Right lung (tissue), 5 donors: Measurements from ENCODE around the gene PHACTR1. TPM values are rescaled to one million over a fixed set of nuclear protein-coding genes. Genes with fewer than 3 reads are reported as not detected.

ENCODE experiments used
- DNase-seq, 2 donors: peaks; one replicate each; pipeline ENCODE4 v3.0.0-alpha.2; 2013
- polyA plus RNA-seq, 5 donors: library from polyadenylated mRNA; unstranded; fragments of 120-200 nt; gene quantifications; one replicate each; pipeline versions ENCODE4 v1.2.1 to v1.2.3, GENCODE V29; 2013; ENCODE audit warnings: inconsistent platforms in 1 of 5, low replicate concordance in 1 of 5; ENCODE audit not compliant: insufficient read length in 5 of 5, insufficient read depth in 1 of 5

The PHACTR1 gene
- polyA plus RNA-seq, 5 donors = 11.1 to 16.5 (median 14.5) TPM

DNA sequence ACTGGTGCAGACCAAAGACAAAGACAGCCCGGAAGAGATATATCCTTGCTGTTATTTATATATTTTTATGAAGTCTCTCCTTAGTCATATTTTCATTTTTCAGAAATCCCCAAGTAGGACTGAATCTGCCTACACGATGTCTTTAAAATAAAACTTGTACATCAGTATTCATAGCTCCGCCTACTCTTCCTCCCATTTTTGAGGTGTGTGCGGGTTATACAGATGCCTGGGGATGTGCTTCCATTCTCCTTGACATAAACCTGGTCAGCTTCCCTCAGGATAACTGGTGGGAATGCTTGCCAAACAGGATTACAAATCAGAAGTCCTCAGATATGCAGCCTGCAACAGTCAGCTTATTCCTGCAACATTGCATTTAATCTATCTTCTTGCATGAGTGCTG is 264.2 kb downstream of the PHACTR1 start:
- no peak for DNase-seq

DNA sequence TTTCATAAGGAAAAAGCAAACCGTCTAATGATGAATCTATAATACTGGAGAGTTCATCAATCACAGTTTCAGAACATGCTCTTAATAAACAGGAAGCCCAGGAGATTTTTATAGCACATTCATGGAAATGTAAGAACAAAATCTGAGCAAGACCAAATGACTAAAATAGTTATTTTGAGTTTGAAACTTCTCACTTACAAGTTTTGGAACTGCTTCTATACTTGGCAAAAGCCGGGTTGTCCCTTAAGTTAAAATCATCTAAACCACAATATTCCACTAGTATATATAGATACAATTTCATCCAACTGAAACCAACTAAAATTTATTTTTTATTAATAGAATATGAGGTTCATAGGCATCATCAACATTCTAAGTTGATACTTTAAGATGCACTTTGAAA is 268.2 kb downstream of the PHACTR1 start:
- DNase-seq = no peak

DNA sequence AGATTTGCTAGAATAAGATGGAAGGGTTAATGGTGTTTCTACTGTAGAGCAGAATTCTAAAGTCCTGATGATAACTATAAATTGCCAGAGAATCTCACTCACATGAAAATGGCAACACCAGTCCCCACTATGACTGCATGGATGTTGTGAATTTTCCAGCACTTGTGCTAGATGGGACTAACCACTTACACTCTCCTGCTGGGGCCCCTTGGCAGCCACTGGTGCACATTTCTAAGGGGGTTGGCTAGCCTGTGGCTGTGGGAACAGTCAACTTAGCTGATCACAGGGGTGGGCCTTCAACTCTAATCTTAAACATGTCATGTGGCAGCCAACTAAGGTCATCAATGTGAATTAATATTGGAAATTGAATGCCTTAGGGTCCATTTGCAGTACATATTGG is 271.2 kb downstream of the PHACTR1 start:
- no peak for DNase-seq

DNA sequence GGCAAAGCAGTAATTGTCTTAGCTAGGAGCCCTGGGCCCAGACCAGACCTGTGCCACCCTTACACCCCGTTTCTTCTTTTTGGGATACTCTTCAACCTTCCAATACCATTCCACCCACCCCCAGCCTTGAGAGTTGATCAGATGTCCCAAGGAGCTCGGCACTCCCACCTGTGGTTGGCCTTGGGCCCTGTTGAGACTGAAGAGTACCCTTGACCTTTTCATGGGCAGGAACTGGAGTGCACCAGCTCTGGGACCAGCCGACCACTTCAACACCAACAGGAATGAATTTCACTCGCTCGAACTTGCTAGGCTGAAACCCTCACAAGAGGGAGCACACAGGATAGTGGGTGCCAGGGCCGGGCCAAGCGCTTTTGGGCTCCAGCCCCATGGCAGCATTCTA is 273.6 kb downstream of the PHACTR1 start:
- DNase-seq = no peak

DNA sequence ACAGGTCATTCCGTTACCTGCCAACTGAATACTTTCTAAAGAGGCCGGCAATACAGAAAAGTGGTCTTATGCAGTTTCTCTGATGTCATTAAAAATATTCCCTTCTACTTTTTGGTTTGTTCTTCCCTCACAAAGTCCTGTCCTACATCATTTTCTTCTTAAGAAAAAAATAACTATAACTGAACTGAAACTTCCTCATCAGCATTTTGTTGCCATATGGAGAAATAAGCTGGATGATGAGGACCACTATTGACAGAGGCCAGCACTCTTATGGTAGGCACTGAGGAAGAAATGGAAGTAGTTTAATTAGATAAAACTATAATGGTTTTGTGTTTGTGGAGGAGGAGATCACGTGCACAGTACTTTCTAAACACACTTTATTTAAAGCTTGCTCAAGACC is 274.9 kb downstream of the PHACTR1 start:
- no peak for DNase-seq

DNA sequence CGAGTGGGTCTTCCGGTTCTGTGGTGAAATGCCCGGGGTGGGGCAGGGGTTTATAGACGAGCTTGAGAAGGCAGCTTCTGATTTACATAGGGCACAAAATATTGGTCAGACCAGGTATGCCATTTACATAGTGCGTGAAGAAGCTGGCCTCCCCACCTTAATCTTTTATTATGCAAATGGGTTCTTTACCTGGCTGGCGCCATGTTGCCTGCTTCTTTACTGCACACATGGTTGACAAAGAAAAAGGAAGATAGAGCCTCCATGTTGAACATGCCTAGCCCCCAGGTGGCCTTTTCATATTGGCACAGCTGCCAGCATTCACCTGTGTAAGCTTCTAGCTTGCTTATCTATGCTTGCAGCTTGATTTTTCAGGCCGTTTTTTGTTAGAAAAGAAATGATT is 276.2 kb downstream of the PHACTR1 start:
- DNase-seq = no peak

DNA sequence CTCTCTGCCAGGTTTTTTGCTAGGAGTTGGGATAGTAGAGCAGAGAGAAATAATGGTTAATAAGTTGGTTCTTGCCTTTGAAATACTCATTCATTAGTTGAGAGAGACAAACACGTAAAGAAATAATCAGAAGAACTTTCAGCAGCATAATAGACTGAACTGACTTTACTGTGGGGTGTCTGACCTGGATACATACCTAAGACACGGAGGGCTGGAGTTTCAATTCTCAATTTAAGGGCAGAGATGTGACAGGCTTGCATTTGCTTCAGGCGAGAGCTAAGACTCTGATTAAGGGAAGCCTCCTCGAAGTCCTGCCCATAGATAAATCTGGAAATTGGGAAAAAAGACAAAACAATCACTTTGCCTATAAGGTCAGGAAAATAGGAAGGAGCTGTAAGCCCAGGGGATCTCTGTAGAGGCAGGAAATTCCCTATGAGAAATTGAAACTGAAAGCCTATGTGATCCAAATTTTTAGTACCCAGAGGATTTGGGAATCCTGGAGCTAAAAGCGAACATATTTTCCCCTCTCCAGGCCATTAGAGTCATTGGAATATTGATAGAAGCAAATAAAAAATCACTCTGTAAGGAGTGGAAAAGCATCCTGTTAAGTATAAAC is 276.8 kb downstream of the PHACTR1 start:
- no peak for DNase-seq

DNA sequence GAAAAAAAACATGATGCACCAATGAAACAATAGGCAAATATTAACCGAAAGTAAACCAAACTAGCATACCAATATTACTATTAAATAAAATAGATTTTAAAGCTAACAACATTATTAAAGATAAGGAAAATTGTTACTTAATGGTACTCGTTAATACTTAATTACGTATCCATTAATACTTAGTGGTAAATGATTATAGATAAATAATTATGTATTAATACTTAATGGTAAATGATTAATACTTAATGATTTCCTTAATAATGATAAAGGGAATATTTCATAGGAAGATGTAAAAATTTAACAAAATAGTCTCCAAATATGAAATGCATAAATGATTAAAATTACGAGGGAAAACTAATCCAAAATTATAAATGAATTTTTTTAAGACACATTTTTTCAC is 278.9 kb downstream of the PHACTR1 start:
- no peak for DNase-seq

DNA sequence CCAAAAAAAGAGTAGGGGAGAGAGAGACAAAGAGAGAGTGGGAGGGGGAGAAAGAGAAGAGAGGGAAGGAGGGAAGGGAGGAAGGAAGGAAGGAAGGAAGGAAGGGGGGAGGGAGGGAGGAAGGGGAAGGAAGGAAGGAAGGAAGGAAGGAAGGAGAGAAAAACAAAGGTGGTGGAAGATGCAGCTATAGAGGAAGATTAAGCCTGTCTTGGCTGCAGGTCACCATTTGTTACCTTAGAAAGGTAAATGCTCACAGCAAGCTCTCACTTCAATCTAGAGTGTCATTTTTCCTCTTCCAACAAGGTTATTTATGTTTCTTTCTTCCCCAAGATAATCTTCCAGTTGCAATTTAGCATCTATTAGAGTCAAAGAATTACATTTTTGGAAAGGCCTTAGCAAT is 284.0 kb downstream of the PHACTR1 start:
- no peak for DNase-seq

DNA sequence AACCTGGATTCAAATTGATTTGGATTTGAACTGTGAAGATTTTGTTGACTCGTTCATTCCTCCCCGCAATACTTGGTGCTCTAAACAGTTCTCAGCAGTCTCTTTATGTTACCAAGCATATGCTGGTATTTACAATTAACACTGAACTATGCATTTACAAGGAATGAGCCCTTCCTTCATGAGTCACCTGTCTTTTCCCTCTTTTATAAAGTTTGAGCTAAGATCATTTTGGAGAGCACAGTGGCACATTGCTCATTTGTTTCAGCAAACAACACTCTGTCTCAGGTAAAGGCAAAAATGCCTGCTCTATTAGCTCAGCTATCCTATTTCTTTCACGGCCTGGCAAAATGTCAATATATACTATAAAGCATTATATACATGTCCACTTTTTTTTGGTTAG is 285.4 kb downstream of the PHACTR1 start:
- no peak for DNase-seq

DNA sequence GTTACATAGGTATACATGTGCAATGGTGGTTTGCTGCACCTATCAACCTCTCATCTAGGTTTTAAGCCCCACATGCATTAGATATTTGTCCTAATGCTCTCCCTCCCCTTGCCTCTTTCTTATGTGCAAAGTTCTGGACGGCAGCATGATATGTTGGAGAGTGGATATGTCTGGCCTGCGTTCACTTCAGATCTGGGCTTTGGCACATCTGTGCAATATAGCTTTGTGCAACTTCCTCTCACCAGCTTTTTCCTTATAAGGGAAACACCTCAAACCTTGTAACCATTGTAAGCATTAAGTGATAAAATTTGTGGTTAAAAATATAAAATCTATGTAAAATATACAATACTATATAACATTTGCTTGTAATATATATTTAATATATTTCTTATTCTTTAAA is 288.0 kb downstream of the PHACTR1 start:
- DNase-seq = no peak

DNA sequence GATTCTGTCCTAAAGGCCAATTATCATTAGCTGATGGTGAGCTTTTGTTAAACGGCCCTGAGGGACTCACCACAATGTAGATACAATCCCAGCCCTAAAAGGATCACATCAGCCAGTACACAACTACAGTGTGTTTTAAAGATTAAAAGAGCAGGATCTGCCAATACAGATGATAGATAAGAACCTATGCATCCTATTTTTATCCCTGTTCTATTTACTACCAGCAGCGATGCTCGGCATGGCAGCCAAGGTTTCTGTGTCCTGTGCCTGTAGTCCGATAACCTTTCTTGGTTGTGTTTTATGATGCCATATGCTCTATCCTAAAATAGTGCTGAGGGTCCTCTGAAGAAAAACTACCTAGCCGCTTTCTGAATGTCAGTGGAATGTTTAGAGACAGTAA is 289.4 kb downstream of the PHACTR1 start:
- DNase-seq = no peak

DNA sequence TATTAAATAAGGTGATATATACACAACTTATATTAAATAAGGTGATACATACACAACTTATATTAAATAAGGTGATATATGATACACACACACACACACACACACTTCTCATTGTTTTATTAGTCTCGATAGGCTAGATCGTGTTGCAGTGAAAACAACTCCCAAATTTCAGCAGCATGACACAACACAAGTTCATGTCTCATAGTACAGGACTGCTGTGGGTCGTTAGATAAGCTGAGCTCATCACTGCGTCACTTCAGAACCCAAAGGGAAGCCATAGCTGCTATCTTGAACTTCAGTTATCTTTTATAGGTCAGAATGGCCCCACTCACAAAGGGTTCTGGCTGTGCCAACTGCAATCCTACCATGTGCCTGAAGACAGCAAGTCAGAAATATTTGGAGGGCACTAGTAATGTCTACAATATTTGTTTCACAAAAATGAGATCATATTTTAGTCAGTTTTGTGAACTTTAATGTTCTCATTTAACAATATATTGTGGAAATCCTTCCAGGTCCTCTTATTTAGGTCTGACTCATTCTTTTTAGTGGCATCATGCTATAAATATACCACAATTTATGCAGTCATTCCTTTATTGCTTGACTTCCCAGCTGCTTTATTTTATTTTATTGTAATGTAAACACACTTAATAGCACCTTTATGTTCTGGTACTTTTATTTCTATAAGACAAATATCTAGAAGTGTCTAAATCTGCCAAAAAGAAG is 290.2 kb downstream of the PHACTR1 start:
- DNase-seq = no peak

DNA sequence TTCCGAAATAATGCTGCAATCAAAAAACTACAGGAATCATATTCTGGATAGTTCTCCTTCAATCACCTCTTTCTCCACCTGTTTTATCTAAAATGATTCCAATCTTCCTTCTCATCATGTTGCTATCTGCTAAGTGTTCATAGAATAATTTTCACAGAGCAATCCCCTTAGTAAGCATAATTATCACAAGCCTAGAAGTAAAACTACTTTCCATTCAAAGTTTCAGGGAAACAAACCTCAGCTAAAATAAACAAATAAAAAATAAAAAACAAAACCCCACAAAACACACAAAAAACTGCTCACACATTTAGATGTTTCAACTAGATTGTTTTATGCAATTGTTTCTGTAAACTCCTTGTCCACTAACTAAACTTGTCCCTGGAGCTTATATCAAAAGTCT is 291.2 kb downstream of the PHACTR1 start:
- DNase-seq = no peak

DNA sequence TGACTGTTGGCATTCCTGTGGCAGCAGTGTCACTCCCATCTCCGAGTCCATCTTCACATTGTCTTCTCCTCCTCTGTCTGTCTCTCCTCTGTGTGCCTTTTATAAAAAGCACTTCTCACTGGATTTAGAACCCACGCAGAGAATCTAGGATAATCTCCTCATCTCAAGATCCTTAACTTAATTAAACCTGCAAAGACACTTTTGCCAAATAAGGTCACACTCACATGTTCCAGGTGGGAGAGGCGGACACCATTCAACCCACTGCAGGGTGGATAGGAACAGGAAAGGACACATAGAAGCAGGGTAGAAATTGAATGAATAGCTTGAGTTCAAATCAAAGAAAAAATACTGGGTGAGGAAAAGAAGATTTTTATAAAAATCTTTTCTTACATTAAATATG is 292.5 kb downstream of the PHACTR1 start:
- no peak for DNase-seq

DNA sequence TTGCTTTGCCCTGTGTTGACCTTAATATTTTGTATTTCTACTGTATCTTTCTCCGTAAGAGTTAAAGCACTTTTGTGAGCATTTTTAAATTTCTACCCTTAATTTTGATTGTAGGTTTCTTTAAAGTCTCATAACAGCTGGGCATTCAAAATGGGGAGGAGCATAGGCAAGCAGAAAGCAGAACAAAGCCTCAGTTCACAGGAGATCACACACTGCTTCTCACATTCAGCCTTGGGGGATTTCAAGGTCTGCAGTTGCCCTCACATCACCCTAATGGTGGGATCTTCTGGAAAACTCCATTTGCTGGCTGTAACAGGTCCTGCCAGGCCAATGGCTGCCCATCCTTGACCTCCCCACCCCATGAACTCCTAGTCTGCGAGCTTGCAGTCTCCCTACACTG is 292.9 kb downstream of the PHACTR1 start:
- DNase-seq = no peak

DNA sequence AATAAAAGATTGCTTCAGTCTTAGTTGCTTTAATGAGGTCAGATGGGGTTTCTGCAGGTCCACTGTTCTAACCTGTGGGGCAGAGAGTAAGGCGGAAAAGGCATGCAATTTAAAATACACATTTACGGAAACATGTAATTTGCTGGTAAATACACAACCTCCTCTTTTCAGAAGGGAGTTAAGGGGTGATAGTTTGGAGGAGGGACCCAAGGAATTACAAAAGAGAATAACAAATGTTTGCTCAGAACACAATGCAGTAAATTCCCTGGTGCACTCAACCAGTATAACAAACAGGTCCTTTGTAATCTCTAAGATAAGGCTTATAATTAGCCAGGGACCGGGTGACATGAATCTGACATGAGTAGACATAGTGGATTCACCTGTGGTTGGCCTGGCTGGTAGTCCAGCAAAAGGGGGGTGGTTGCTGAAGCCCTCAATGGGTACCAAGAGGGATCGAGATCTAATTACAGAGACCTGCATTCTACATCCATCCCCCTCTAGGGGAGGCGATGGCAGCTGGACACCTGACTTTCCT is 295.1 kb downstream of the PHACTR1 start:
- no peak for DNase-seq

DNA sequence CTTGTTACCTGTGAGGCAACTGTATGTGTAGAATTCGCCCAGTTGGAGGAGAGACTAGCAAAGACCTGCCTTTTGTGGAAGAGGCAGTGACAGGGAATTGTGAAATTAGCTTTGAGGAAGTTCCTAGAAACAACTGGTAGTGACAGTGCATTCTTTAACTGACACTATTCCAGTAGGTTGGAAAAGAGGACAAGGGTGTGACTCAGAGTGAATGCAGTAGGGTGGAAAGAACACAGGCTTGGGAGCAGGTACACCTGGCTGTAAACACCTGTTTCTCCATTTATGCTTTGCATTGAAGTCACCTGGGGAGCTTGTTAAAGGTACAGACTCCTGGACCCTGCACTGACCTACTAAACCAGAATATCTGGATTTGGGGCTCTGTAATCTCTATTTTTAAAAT is 295.7 kb downstream of the PHACTR1 start:
- peak; percentile 2 to 9 for DNase-seq

DNA sequence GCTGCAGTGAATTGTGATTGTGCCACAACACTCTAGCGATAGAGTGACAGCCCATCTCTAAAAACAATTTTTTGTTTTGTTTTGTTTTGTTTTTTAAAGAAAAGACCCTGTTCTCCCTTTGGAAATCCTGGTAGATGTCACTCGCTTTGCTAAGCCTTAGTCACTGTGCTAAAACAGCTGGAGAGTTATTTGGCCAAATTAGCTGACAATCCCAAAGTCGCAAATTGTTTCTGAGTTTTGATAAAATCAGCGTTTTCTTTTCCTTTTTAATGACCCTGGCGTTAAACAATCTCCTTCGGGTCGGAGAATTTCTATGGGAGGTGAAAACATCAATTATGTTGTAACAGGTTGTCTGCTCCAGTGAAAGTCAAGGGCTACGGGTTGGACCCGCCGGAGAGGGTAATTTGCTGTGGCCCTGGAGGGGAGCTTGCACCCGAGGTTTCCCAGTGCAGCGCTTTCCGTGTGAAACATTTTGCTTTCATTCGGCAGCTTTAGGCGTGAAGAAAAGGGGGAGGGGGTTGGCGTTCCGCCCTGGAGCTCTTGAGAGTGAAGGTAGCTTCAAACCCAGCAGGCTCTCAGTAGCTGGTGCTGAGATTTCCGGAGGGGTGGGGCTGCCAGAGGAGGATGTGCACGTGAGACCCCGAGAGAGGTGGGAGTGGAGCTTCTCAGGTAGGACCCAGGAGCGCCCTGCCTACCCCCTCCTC is 296.6 kb downstream of the PHACTR1 start:
- DNase-seq = peak; percentile 38 to 45

DNA sequence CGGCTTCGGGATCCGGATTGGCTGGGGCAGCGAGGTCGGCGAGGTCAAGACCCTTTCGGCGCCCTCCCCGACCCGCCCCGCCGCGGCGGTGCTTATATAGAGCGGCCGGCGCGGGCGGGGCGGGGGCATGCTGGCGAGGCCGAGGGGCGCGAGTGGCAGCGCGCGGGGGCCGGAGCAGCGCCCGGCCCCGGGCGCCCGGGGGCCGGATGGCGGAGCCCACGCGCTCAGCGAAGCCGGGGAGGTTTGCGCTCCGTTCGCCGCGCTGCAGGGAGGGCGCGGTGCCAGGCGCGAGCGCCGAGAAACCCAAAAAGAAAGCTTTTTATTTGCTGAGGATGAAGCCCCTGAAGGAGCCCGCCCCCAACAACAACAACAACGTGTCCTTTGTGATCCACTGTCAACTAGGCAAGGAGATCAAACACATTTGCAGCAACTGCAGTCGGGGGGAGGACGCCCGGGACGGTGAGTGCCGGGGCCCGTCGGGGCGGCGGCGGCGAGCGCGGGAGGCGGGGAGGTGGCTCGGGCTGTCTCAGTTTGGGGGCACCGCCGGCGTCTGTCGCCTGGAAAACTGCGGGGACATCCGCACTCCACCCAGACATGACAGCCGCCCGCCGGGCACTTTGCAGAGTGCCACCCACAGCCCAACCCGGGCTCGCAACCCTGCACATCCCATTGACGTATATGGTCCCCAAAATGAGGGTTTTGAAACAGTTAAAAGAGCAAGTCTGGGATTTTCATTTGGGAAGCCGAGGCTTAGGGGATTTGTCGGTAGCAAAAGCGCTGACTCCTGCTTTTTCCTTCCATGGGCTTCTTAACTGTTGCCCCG is 297.3 kb downstream of the PHACTR1 start:
- DNase-seq = peak; percentile 11 to 21

DNA sequence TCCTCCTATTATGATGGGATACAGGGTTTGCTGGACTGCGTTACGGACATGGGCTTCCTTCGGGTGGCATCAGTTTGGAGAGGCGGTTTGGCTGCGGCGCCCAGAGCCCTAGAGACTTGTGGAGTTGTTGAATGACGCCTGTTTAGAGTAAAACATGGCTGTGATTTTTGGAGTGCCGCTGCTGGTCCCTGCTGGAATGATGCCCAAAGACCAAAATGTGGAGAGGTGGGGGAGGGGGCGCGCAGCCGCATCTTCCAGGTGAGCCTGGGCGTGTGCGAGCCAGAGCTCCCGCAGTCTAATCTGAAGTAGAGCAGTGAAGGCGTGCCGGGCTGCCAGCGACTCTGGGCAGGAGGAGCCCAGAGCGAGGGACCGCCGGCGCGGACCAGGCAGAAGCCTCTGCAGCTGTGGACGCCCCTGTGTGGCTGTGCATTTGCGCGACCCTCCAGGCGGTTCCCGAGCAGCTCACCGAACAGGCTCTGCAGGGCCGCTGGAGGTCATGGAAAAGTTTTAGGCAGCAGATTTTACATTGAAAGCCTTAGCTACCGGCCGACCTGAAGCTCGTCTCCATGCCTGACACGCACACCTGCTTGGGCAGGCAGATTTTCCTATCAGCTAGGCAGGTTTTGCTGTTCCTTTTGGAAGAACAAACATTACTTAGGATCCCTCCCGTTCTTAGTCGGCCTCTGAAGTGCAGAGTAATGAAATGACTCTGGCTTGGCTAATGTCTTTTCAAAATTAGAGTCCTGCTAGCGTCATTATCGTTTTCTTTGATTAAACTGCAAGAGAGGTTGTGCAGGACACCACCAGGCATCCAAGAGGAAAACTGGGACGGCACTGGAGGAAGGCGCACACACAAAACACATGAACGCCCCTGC is 298.2 kb downstream of the PHACTR1 start:
- DNase-seq = peak; percentile 16 to 23
